ENCODE data around the gene NECTIN2.

The NECTIN2 gene

GRCh38 chr19:44822177-44822576 is 23.9 kb upstream of the NECTIN2 start:
- H3K9me2 ChIP-seq (replicated peaks; ENCODE audit: insufficient read depth, low read length) = no peaks in the 10 kb centered on the region

GRCh38 chr19:44822670-44823372 is 23.3 kb upstream of the NECTIN2 start:
- H2AFZ ChIP-seq (ENCODE audit: low read length) = no peak overlapping the region
- no peaks in the 10 kb centered on the region for H3K4me1 ChIP-seq (ENCODE audit: low read length)
- no peak for DNase-seq
- no peaks in the 10 kb centered on the region for H3K9me2 ChIP-seq (replicated peaks; ENCODE audit: insufficient read depth, low read length)
- peaks cover 94% of the 10 kb centered on the region for H3K27me3 ChIP-seq (replicated peaks; ENCODE audit: insufficient read depth, low read length)
- TF ChIP-seq EZH2 (optimal IDR thresholded peaks at IDR 0.05; ENCODE audit: low read depth, low read length) (no peak), CTCF (IDR thresholded peaks at IDR 0.05; ENCODE audit: low read length) (no peak)
- H4K20me1 ChIP-seq (ENCODE audit: insufficient read depth, low read length) = no peaks in the 10 kb centered on the region
- no peak overlapping the region for H3K4me2 ChIP-seq (ENCODE audit: low read depth, low read length)
- no peak overlapping the region for H3K9ac ChIP-seq (ENCODE audit: low read length)
- no peak overlapping the region for H3K27ac ChIP-seq (ENCODE audit: low read length)
- no peaks in the 10 kb centered on the region for H3K9me3 ChIP-seq (replicated peaks; ENCODE audit: insufficient read depth, low read length)
- no peaks in the 10 kb centered on the region for H3F3A ChIP-seq (ENCODE audit: insufficient read depth, low read length)
- no peak overlapping the region for H3K4me3 ChIP-seq (ENCODE audit: low read length)
- H3K36me3 ChIP-seq (replicated peaks; ENCODE audit: insufficient read depth, low read length) = no peaks in the 10 kb centered on the region
- no peaks in the 10 kb centered on the region for H3K79me2 ChIP-seq (ENCODE audit: low read length)

More at GRCh38 chr19:44822177-44822576, 23.9 kb upstream of the NECTIN2 start:
- Histone ChIP-seq H3K4me3 (ENCODE audit: low read length) (no peak overlapping the region), H3K27ac (ENCODE audit: low read length) (no peak overlapping the region), H3F3A (ENCODE audit: insufficient read depth, low read length) (no peaks in the 10 kb centered on the region), H3K4me1 (ENCODE audit: low read length) (no peaks in the 10 kb centered on the region), H4K20me1 (ENCODE audit: insufficient read depth, low read length) (no peaks in the 10 kb centered on the region), H3K27me3 (replicated peaks; ENCODE audit: insufficient read depth, low read length) (peaks cover 96% of the 10 kb centered on the region), H3K9ac (ENCODE audit: low read length) (no peak overlapping the region), H3K4me2 (ENCODE audit: low read depth, low read length) (no peak overlapping the region), H2AFZ (ENCODE audit: low read length) (no peak overlapping the region), H3K9me3 (replicated peaks; ENCODE audit: insufficient read depth, low read length) (no peaks in the 10 kb centered on the region), H3K36me3 (replicated peaks; ENCODE audit: insufficient read depth, low read length) (no peaks in the 10 kb centered on the region), H3K79me2 (ENCODE audit: low read length) (no peaks in the 10 kb centered on the region)
- no peak for DNase-seq
- no peak for TF ChIP-seq EZH2phosphoT487 (IDR thresholded peaks at IDR 0.05; ENCODE audit: low read length)
- TF ChIP-seq CTCF (IDR thresholded peaks at IDR 0.05; ENCODE audit: low read length) = no peak
- no peak for TF ChIP-seq EZH2 (optimal IDR thresholded peaks at IDR 0.05; ENCODE audit: low read depth, low read length)

GRCh38 chr19:44823373-44823698 is 22.8 kb upstream of the NECTIN2 start:
- H4K20me1 ChIP-seq (ENCODE audit: insufficient read depth, low read length) = no peaks in the 10 kb centered on the region
- H3K4me3 ChIP-seq (ENCODE audit: low read length) = no peak overlapping the region
- H3K4me1 ChIP-seq (ENCODE audit: low read length) = no peaks in the 10 kb centered on the region
- TF ChIP-seq EZH2 (optimal IDR thresholded peaks at IDR 0.05; ENCODE audit: low read depth, low read length) (no peak), CTCF (IDR thresholded peaks at IDR 0.05; ENCODE audit: low read length) (no peak), EZH2phosphoT487 (IDR thresholded peaks at IDR 0.05; ENCODE audit: low read length) (no peak)
- no peak overlapping the region for H2AFZ ChIP-seq (ENCODE audit: low read length)
- no peak overlapping the region for H3K4me2 ChIP-seq (ENCODE audit: low read depth, low read length)
- H3F3A ChIP-seq (ENCODE audit: insufficient read depth, low read length) = no peaks in the 10 kb centered on the region
- DNase-seq = no peak
- peaks cover 89% of the 10 kb centered on the region for H3K27me3 ChIP-seq (replicated peaks; ENCODE audit: insufficient read depth, low read length)
- no peaks in the 10 kb centered on the region for H3K79me2 ChIP-seq (ENCODE audit: low read length)
- H3K9me3 ChIP-seq (replicated peaks; ENCODE audit: insufficient read depth, low read length) = no peaks in the 10 kb centered on the region
- H3K27ac ChIP-seq (ENCODE audit: low read length) = no peak overlapping the region
- H3K36me3 ChIP-seq (replicated peaks; ENCODE audit: insufficient read depth, low read length) = no peaks in the 10 kb centered on the region
- H3K9me2 ChIP-seq (replicated peaks; ENCODE audit: insufficient read depth, low read length) = no peaks in the 10 kb centered on the region
- no peak overlapping the region for H3K9ac ChIP-seq (ENCODE audit: low read length)
